Keratinocyte (primary cell): Measurements from ENCODE around the gene TMEM132D. TPM values are rescaled to one million over a fixed set of nuclear protein-coding genes. Genes with fewer than 3 reads are reported as not detected.

ENCODE experiments used
- DNase-seq: peaks from one replicate; pipeline ENCODE4 v3.0.0-alpha.2; 2011; ENCODE audit warnings: low read depth, missing footprints, low spot score
- FAIRE-seq: peaks from 2 replicates; lab custom pipeline; 2011; peaks lifted over from hg19 to GRCh38; lab: Jason Lieb, UNC
- H2AFZ ChIP-seq: 2 replicates; pipeline ENCODE4 v1.6.0; 2012; ENCODE audit warnings: low read length, control low read depth, inconsistent platforms; ENCODE audit not compliant: control insufficient read depth
- H3K27ac ChIP-seq: 2 replicates; pipeline ENCODE4 v1.5.1; 2011; ENCODE audit warnings: low read length; ENCODE audit not compliant: control insufficient read depth, insufficient read depth
- H3K27me3 ChIP-seq: 3 replicates; pipeline ENCODE4 v1.6.0; 2011; ENCODE audit warnings: low read length; ENCODE audit not compliant: control insufficient read depth, insufficient read depth; ENCODE audit errors: extremely low read depth
- H3K36me3 ChIP-seq, 2 experiments: 2 replicates in 1 of 2; 3 replicates in 1 of 2; pipeline ENCODE4 v1.5.1; 2011; ENCODE audit warnings: low read length in 2 of 2, mild to moderate bottlenecking in 1 of 2; ENCODE audit not compliant: control insufficient read depth in 2 of 2, insufficient read depth in 2 of 2; ENCODE audit errors: extremely low read depth in 1 of 2
- H3K4me1 ChIP-seq: 3 replicates; pipeline ENCODE4 v1.5.1; 2011; ENCODE audit warnings: low read length; ENCODE audit not compliant: control insufficient read depth, insufficient read depth; ENCODE audit errors: extremely low read depth
- H3K4me2 ChIP-seq: 3 replicates; pipeline ENCODE4 v1.6.0; 2011; ENCODE audit warnings: low read depth, low read length; ENCODE audit not compliant: control insufficient read depth, insufficient read depth; ENCODE audit errors: extremely low read depth
- H3K4me3 ChIP-seq, 3 experiments: fragments of 200-600 bp in 1 of 3; sonication (generic) in 1 of 3; 2 replicates in 2 of 3; 3 replicates in 1 of 3; pipeline ENCODE4 v1.5.1; 2011 to 2016; ENCODE audit warnings: low read length in 3 of 3, mild to moderate bottlenecking in 3 of 3, control low read depth in 2 of 3, inconsistent platforms in 1 of 3, low read depth in 1 of 3, mixed read lengths in 1 of 3, mixed run types in 1 of 3, moderate library complexity in 1 of 3; ENCODE audit not compliant: control insufficient read depth in 2 of 3, insufficient read depth in 2 of 3; ENCODE audit errors: extremely low read depth in 1 of 3
- H3K79me2 ChIP-seq: 2 replicates; pipeline ENCODE4 v1.6.0; 2012; ENCODE audit warnings: low read length; ENCODE audit not compliant: control insufficient read depth, insufficient read depth
- H3K9ac ChIP-seq: 3 replicates; pipeline ENCODE4 v1.6.0; 2011; ENCODE audit warnings: low read length; ENCODE audit not compliant: control insufficient read depth, insufficient read depth; ENCODE audit errors: extremely low read depth
- H3K9me1 ChIP-seq: 3 replicates; pipeline ENCODE4 v1.6.0; 2011; ENCODE audit warnings: low read length; ENCODE audit not compliant: control insufficient read depth, insufficient read depth; ENCODE audit errors: extremely low read depth
- H3K9me3 ChIP-seq: 2 replicates; pipeline ENCODE4 v1.5.1; 2012; ENCODE audit warnings: low read depth, low read length; ENCODE audit not compliant: control insufficient read depth
- H4K20me1 ChIP-seq: 3 replicates; pipeline ENCODE4 v1.6.0; 2011; ENCODE audit warnings: low read length; ENCODE audit not compliant: control insufficient read depth, insufficient read depth; ENCODE audit errors: extremely low read depth
- EZH2 ChIP-seq: IDR thresholded peaks from one replicate; pipeline ENCODE4 v1.6.1; 2012; ENCODE audit warnings: inconsistent platforms, mild to moderate bottlenecking, low read length, moderate library complexity
- dilution Hi-C: fragments of 300-500 bp; cut with MboI; formaldehyde crosslinking; loops from one replicate; pipeline ENCODE4 v1.7.0; 2020; ENCODE audit warnings: low sequenced_read_pairs; ENCODE audit not compliant: extremely low pct_ligation_motif_present
- polyA plus RNA-seq, 5 experiments: library from polyadenylated mRNA; depleted of rRNA in 3 of 5; stranded (reverse) in 3 of 5; stranded (forward) in 1 of 5; unstranded in 1 of 5; fragments of >200 nt; gene quantifications; 1 replicate in 1 of 5; 2 replicates in 3 of 5; 3 replicates in 1 of 5; pipeline versions ENCODE4 v1.2.1 to v1.2.3, GENCODE V29; 2011 to 2012; ENCODE audit warnings: missing spikeins in 2 of 5, low read depth in 1 of 5, low replicate concordance in 1 of 5
- TF ChIP-seq, protein P1 (sequence below), 3 experiments: IDR thresholded peaks in 1 of 3; conservative IDR thresholded peaks in 1 of 3; optimal IDR thresholded peaks in 1 of 3; 2 replicates in 2 of 3; 3 replicates in 1 of 3; pipeline versions ENCODE3 to v1.5.1; 2011; ENCODE audit warnings: low read length in 3 of 3, mild to moderate bottlenecking in 3 of 3, moderate library complexity in 2 of 3, control low read depth in 1 of 3, inconsistent platforms in 1 of 3; ENCODE audit not compliant: insufficient read depth in 2 of 3; ENCODE audit errors: extremely low read depth in 1 of 3

TMEM132D gene
- polyA plus RNA-seq, 1 donor (not counting 4 experiments of a cell fraction or from before 2014, with no cell fraction given): not detected

DNA sequence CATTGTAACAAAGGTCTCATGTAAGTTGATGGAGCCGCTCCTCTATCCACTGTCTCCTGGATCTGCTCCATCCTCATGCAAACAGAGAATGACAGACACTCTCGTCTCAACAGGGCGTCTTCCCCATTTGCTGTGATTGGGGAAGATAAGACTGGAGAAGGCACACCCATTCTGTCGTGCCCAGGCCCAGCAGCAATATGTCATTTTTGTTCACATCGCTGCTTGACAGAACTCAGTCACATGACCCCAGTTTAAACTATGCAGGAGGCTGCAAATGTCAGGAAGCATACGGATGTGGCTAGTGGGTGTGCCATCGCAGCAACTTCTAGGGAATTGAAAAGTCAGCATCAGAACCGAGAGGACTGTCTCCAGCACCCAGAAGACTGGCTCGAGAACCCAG is 290.5 kb downstream of the TMEM132D start:
- H3K79me2 ChIP-seq: no peaks in the 10 kb centered on the region
- no peaks in the 10 kb centered on the region for H3K4me1 ChIP-seq
- no peaks in the 10 kb centered on the region for H4K20me1 ChIP-seq
- DNase-seq (no peak), FAIRE-seq (no peak)
- no peak overlapping the region for H3K4me2 ChIP-seq
- H3K36me3 ChIP-seq: no peaks in the 10 kb centered on the region
- H3K4me3 ChIP-seq: no peak overlapping the region
- dilution Hi-C loops: no loop called here
- no peaks in the 10 kb centered on the region for H3K9me1 ChIP-seq
- H3K27me3 ChIP-seq: no peaks in the 10 kb centered on the region
- no peak overlapping the region for H2AFZ ChIP-seq
- TF ChIP-seq, protein P1, sequence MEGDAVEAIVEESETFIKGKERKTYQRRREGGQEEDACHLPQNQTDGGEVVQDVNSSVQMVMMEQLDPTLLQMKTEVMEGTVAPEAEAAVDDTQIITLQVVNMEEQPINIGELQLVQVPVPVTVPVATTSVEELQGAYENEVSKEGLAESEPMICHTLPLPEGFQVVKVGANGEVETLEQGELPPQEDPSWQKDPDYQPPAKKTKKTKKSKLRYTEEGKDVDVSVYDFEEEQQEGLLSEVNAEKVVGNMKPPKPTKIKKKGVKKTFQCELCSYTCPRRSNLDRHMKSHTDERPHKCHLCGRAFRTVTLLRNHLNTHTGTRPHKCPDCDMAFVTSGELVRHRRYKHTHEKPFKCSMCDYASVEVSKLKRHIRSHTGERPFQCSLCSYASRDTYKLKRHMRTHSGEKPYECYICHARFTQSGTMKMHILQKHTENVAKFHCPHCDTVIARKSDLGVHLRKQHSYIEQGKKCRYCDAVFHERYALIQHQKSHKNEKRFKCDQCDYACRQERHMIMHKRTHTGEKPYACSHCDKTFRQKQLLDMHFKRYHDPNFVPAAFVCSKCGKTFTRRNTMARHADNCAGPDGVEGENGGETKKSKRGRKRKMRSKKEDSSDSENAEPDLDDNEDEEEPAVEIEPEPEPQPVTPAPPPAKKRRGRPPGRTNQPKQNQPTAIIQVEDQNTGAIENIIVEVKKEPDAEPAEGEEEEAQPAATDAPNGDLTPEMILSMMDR (optimal IDR thresholded peaks at IDR 0.05 in 1 of 3, IDR thresholded peaks at IDR 0.05 in 1 of 3, conservative IDR thresholded peaks at IDR 0.05 in 1 of 3; ENCODE audit: extremely low read depth in 1 of 3, insufficient read depth in 2 of 3, low read length in 3 of 3): no peak
- no peak for TF ChIP-seq EZH2
- no peak overlapping the region for H3K27ac ChIP-seq
- peaks cover 3% of the 10 kb centered on the region for H3K9me3 ChIP-seq
- H3K9ac ChIP-seq: no peak overlapping the region

DNA sequence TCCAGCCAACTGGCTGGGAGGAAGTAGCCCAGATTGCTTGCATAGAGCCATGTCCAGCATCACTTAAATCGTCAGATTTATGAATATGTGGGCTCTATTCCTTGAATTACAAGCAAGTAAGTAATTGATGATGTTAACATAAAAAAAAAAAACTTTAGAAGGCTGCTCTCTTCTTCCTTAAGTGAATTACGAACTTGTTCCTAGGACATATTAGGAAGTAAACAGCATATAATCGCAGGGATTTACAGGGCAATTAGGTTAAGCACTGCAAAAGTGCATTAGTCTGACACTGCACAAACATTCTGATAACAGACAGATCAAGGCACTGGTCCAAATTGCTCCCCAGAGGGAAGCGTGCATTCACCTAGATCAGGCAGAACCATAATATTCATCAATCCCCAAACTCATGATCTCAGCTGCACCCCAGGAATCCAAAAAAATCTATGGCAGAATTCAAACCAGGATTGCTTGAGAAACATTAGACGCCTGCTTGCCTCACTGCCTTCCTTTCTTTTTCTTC is 293.2 kb downstream of the TMEM132D start:
- Histone ChIP-seq H3K9me1 (no peaks in the 10 kb centered on the region), H3K9me3 (peaks cover 3% of the 10 kb centered on the region), H3K36me3 (no peaks in the 10 kb centered on the region), H4K20me1 (no peaks in the 10 kb centered on the region), H3K27me3 (no peaks in the 10 kb centered on the region), H3K27ac (no peak overlapping the region), H3K4me2 (no peak overlapping the region), H3K4me1 (no peaks in the 10 kb centered on the region), H3K79me2 (no peaks in the 10 kb centered on the region), H3K4me3 (no peak overlapping the region), H3K9ac (no peak overlapping the region), H2AFZ (no peak overlapping the region)
- no peak for TF ChIP-seq EZH2
- TF ChIP-seq, protein P1 (optimal IDR thresholded peaks at IDR 0.05 in 1 of 3, IDR thresholded peaks at IDR 0.05 in 1 of 3, conservative IDR thresholded peaks at IDR 0.05 in 1 of 3; ENCODE audit: extremely low read depth in 1 of 3, insufficient read depth in 2 of 3, low read length in 3 of 3): no peak
- dilution Hi-C loops: no loop called here
- no peak for DNase-seq
- FAIRE-seq: no peak
